Measurements from ENCODE around the gene MYCN. TPM values are rescaled to one million over a fixed set of nuclear protein-coding genes. Genes with fewer than 3 reads are reported as not detected.
"Not testable (repeated sequence)": the region's sequence is repeated elsewhere in the genome, so short reads cannot be mapped to it uniquely, and the experiment has no call there.

MYCN gene
- polyA plus RNA-seq, 1 donor = 5.5 TPM

GRCh38 chr2:15907461-15908324 is 32.7 kb upstream of the MYCN start:
- no peak for DNase-seq (ENCODE audit: low read depth)

- DNase-seq (ENCODE audit: low read depth) = no peak
Measured at GRCh38 chr2:15908371-15908770, 32.0 kb upstream of the MYCN start.

DNA sequence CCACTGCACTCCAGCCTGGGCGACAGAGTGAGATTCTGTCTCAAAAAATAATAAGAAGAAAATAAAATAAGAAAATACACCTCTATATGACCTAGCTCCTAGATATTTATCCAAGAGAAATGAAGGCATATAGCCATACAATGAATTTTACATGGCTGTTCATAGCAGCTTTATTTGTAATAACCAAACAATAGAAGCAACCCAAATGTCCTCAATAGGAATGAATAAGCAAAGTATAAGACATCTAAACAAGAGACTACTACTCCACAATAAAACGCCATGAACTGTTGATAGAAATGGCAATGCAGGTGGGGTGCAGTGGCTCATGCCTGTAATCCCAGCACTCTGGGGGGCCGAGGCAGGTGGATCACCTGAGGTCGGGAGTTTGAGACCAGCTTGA is 31.2 kb upstream of the MYCN start:
- no peak for DNase-seq (ENCODE audit: low read depth)

- DNase-seq (ENCODE audit: low read depth) = no peak
Measured at GRCh38 chr2:15909736-15910135, 30.6 kb upstream of the MYCN start.

DNA sequence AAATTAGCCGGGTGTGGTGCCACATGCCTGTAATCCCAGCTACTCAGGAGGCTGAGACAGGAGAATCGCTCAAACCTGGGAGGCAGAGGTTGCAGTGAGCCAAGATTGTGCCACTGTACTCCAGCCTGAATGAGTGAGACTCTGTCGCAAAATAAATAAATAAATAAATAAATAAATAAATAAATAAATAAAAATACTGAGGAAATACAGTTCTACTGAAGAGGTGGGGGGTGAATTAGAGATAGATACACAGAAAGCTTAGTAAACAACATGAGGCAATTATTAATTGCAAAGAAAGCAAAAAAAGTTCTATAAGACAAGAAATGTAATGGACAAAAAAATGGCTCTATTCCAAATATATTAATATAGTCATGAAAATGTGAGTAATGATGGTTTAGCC is 29.1 kb upstream of the MYCN start:
- DNase-seq (ENCODE audit: low read depth) = not testable (repeated sequence)

DNA sequence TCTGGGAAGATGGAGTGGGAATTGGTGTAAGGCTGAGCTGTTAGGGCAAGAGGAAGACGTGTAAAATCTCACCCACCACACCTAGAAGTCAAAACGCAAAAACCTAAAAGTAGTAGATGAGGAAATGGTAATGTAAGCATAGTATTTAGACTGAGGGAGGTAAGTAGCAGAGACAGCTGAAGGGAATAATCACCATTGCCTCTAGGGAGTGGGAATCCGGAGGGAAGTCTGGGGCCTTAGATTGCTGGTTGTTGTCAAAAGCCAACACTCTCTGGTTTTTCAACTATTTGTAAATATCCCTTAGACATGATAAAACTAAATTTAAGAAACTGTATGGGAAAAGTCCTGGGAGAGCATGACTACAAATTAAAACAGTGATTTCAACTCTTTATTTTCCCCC is 28.7 kb upstream of the MYCN start:
- no peak for DNase-seq (ENCODE audit: low read depth)

DNA sequence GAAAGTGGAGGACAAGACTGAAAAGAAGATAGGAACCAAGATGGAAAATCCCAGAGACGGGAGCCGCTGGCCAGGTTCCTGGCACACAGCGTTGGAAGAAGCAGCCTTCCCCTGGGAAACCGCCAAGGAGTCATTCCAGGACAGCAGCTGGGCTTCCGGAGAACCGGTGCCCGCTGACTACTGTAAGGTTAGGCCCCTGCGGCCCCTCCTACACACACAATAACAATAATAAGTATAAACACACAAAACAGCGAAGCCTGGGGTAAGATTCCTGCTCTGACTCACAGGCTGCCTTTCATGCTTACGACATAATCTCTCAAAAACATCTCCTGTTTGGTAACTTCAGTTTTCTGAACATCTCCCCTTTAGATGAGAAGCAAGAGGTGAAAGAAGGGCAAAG is 28.1 kb upstream of the MYCN start:
- no peak for DNase-seq (ENCODE audit: low read depth)

DNA sequence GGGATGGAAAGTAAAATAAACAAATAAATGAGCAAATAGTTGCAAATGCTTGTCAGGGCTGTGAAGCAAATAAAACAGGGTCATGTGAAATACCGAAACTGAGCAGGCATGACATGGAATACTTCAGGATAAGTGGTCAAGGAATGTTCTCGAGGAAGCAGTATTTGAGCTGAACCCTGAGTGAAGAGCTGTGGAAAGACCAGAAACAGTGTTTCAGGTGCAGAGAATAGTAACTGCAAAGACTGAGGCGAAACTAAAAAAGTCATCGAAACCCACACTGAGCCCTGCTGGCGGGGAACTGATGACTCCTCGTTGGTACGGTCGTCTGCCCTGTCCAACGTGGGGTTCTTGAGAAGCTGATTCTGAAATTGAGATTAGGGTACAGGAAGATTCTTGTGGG is 27.2 kb upstream of the MYCN start:
- DNase-seq (ENCODE audit: low read depth) = no peak

GRCh38 chr2:15914596-15915385 is 25.6 kb upstream of the MYCN start:
- DNase-seq (ENCODE audit: low read depth) = no peak

DNA sequence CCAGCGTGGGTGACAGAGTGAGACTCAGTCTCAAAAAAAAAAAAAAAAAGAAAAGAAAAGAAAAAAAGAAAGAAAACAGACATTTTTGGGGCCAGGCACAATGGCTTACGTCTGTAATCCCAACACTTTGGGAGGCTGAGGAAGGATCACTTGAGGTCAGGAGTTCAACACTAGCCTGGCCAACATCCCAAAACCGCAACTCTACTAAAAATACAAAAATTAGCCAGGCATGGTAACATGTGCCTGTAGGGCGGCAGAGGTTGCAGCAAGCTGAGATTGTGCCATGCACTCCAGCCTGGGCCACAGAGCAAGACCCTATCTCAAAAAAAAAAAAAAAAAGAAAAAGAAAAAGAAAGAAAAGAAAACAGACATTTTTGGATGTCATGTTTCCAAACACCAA is 24.8 kb upstream of the MYCN start:
- not testable (repeated sequence) for DNase-seq (ENCODE audit: low read depth)

GRCh38 chr2:15916336-15916735 is 24.0 kb upstream of the MYCN start:
- no peak for DNase-seq (ENCODE audit: low read depth)

DNA sequence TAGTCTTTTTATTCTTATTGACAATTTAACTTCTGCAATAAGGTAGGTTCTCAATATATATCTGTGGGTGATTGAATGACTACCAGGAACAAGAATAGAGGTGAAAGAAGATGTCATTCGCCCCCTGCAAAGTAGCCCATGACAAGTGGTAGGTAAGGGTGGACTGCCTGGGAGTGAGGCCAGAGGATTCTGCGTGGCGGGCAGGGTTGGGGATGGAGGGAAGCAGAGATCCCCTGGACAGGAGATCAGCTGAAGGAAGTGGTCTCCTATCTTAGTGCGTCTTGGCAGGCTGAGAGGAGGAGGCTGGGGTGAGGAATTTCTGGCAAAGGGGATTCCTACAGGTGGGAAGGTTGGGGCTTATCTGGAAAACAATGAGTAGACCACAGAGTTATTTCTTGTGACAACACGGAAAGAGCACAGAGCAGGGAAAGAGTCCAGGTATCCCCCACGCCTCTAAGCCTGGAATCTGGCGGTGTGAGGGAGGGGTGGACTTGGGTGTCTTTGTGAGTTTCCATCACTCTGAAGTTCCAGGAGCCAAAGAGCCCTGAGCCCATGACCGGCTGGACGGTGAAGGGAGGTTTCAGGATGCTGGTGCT is 21.5 kb upstream of the MYCN start:
- no peak for DNase-seq (ENCODE audit: low read depth)

- DNase-seq (ENCODE audit: low read depth) = no peak
Measured at GRCh38 chr2:15919716-15920434, 20.5 kb upstream of the MYCN start.

GRCh38 chr2:15920696-15921095 is 19.7 kb upstream of the MYCN start:
- no peak for DNase-seq (ENCODE audit: low read depth)

DNA sequence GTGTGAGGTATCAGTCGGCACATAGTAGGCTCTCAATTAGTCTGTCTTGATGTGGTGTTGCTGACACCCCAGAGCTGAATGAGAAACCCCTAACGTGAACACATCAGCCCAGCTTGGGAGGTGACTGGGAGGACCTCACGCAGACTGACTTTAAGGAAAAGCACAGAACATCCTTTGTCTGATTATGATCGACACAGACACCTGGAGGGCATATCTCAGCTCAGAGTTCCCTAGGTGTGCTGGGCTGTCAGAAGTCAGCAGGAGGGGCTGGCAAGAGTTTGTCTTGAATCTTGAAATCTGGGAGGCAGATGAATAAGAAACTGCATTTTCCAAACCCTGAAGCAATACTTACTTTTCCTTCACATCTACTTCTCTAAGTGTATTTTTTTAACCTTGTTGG is 16.8 kb upstream of the MYCN start:
- DNase-seq (ENCODE audit: low read depth) = no peak

- no peak for DNase-seq (ENCODE audit: low read depth)
Measured at GRCh38 chr2:15925819-15926218, 14.5 kb upstream of the MYCN start.

DNA sequence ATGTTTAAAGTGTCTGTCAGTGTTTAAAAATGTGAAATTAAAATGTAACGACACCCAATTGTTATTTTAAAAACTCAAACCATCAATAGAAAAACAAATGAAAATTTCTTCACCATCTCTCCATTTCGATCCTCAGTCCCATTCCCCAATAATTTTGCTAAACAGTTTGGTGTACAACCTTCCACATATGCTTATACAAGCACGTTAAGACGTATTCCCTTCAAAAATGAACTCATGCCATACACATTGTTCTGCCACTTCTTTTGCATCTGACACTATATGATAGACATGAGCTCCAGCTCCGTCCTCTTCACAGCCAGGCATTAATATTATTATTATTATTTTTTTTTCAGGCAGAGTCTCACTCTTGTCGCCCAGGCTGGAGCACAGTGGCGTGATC is 14.1 kb upstream of the MYCN start:
- DNase-seq (ENCODE audit: low read depth) = no peak

- DNase-seq (ENCODE audit: low read depth) = no peak
Measured at GRCh38 chr2:15927551-15928218, 12.7 kb upstream of the MYCN start.

GRCh38 chr2:15929008-15929407 is 11.3 kb upstream of the MYCN start:
- not testable (repeated sequence) for DNase-seq (ENCODE audit: low read depth)

DNA sequence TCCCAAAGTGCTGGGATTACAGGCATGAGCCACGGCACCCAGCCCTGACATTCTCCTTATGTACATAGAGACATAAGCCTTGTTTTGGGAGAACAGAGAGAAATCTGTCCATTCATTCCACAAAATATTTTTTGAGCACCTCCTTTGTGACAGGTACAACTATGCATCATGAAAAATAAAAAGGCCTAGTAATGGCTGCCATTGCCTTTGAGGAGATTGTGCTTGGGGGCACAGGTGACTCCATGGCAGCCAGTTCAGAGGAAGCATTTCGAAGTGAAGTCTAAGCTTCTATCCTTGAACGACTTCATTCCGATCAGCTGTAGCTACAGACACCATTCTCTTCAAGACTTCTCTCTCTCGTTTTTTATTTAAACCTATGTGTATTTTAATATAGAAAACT is 10.5 kb upstream of the MYCN start:
- DNase-seq (ENCODE audit: low read depth) = no peak

- no peak for DNase-seq (ENCODE audit: low read depth)
Measured at GRCh38 chr2:15930589-15931318, 9.6 kb upstream of the MYCN start.

All from forelimb muscle (tissue), 1 donor.